Body of pancreas (tissue), 4 donors: ENCODE data around the gene ERC1. TPM values are rescaled to one million over a fixed set of nuclear protein-coding genes. Genes with fewer than 3 reads are reported as not detected.

Experiments used
- ATAC-seq: fragments of 150-250 bp; one replicate; pipeline ENCODE4 v1.9.1; 2016
- DNase-seq, 4 donors: peaks; one replicate each; pipeline ENCODE4 v3.0.0-alpha.2; 2019
- H3K27ac ChIP-seq, 4 donors: fragments of 200-600 bp; sonication (generic); 1 replicate in 3 of 4; 2 replicates in 1 of 4; pipeline versions ENCODE4 v1.5.1 to v1.6.1; 2016 to 2019; ENCODE audit warnings: mild to moderate bottlenecking in 1 of 4, mixed read lengths in 1 of 4, moderate library complexity in 1 of 4
- H3K27me3 ChIP-seq, 2 donors: fragments of 200-600 bp; sonication (generic); one replicate each; pipeline ENCODE4 v1.6.0; 2016; ENCODE audit warnings: mild to moderate bottlenecking in 1 of 2
- H3K36me3 ChIP-seq, 2 donors: fragments of 200-600 bp; sonication (generic); replicated peaks in 1 of 2; 2 replicates each; pipeline ENCODE4 v1.5.1; 2016; ENCODE audit warnings: low read depth in 2 of 2; ENCODE audit not compliant: insufficient read depth in 1 of 2
- H3K4me1 ChIP-seq: fragments of 200-600 bp; sonication (generic); one replicate; pipeline ENCODE4 v1.6.0; 2016
- H3K4me3 ChIP-seq, 2 donors: fragments of 200-600 bp; sonication (generic); 1 replicate in 1 of 2; 2 replicates in 1 of 2; pipeline ENCODE4 v1.5.1; 2016 to 2019
- H3K9me3 ChIP-seq, 3 donors: fragments of 200-600 bp; sonication (generic); 1 replicate in 2 of 3; 2 replicates in 1 of 3; pipeline ENCODE4 v1.5.1; 2016
- POLR2A ChIP-seq, 3 donors: fragments of 450-650 bp; IDR thresholded peaks; one replicate each; pipeline ENCODE4 v1.6.1; 2016; ENCODE audit warnings: antibody characterized with exemption in 3 of 3, mild to moderate bottlenecking in 2 of 3
- WGBS, 2 donors: methylation state at CpG; one replicate each; pipeline ENCODE4 v1.1.5; 2017; 5-methylcytosine and 5-hydroxymethylcytosine counted together
- intact Hi-C: fragments of 100-400 bp; cut with DNase I; formaldehyde crosslinking; loops from one replicate; pipeline ENCODE4 v1.15.1; 2023
- total RNA-seq, 2 donors: library from RNA; depleted of rRNA; stranded (reverse); fragments of >200 nt; gene quantifications; one replicate each; pipeline ENCODE4 v1.1.0, GENCODE V29; 2016
- TF ChIP-seq, protein P1 (sequence below), 7 experiments: fragments of 450-650 bp in 4 of 7; fragments of 200-600 bp in 3 of 7; sonication (generic) in 3 of 7; IDR thresholded peaks; one replicate each; pipeline ENCODE4 v1.5.1; 2016 to 2019; ENCODE audit warnings: antibody characterized with exemption in 7 of 7

ERC1 gene
- total RNA-seq, 2 donors from 2014 or later = 20.8 to 29.0 TPM

- Histone ChIP-seq H3K27ac (no peak overlapping the region), H3K9me3 (no peaks in the 10 kb centered on the region), H3K36me3 (no peaks in the 10 kb centered on the region), H3K4me3 (no peak overlapping the region), H3K27me3 (no peaks in the 10 kb centered on the region), H3K4me1 (no peaks in the 10 kb centered on the region)
- no peak for ATAC-seq
- 75 to 77% methylated on average over 8 of the region's 8 CpGs for WGBS, 2 donors
- intact Hi-C loops = no loop called here
- DNase-seq = no peak
- TF ChIP-seq POLR2A (IDR thresholded peaks at IDR 0.05) = no peak
- TF ChIP-seq, protein P1, sequence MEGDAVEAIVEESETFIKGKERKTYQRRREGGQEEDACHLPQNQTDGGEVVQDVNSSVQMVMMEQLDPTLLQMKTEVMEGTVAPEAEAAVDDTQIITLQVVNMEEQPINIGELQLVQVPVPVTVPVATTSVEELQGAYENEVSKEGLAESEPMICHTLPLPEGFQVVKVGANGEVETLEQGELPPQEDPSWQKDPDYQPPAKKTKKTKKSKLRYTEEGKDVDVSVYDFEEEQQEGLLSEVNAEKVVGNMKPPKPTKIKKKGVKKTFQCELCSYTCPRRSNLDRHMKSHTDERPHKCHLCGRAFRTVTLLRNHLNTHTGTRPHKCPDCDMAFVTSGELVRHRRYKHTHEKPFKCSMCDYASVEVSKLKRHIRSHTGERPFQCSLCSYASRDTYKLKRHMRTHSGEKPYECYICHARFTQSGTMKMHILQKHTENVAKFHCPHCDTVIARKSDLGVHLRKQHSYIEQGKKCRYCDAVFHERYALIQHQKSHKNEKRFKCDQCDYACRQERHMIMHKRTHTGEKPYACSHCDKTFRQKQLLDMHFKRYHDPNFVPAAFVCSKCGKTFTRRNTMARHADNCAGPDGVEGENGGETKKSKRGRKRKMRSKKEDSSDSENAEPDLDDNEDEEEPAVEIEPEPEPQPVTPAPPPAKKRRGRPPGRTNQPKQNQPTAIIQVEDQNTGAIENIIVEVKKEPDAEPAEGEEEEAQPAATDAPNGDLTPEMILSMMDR (IDR thresholded peaks at IDR 0.05) = no peak
Observed at GRCh38 chr12:1373901-1374735, 383.1 kb downstream of the ERC1 start.

- no peak for ATAC-seq
Observed at GRCh38 chr12:1375323-1375722, 384.3 kb downstream of the ERC1 start.

DNA sequence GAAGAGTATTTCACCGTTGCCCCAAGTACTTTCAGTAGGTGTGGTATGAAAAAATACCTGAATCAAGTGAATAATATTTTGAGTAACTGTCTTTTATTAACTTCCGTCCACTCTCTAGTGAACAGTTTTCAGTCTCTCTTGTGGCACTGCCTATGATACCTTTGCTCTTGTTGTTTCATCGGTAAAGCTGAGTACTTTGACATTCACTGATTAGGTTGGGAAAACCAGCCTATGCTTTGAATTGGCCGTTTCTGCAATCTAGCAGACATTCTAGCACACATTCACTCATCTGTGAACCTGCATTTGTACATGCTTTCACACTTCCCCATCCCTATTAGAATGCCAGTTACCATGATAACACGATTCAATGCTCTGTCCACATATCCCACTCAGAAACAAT is 386.1 kb downstream of the ERC1 start:
- H3K27me3 ChIP-seq = no peaks in the 10 kb centered on the region
- ATAC-seq (no peak), DNase-seq (no peak)
- WGBS, 2 donors = 93% methylated on average over 5 of the region's 5 CpGs
- no peak overlapping the region for H3K27ac ChIP-seq
- TF ChIP-seq, protein P1 (IDR thresholded peaks at IDR 0.05) = no peak
- no peak for TF ChIP-seq POLR2A (IDR thresholded peaks at IDR 0.05)
- H3K9me3 ChIP-seq = no peaks in the 10 kb centered on the region
- no peaks in the 10 kb centered on the region for H3K4me1 ChIP-seq
- intact Hi-C loops = no loop called here
- H3K4me3 ChIP-seq = no peak overlapping the region
- no peaks in the 10 kb centered on the region for H3K36me3 ChIP-seq

More at GRCh38 chr12:1375323-1375722, 384.3 kb downstream of the ERC1 start:
- no peak overlapping the region for H3K4me3 ChIP-seq
- H3K27me3 ChIP-seq = no peaks in the 10 kb centered on the region
- WGBS, 2 donors = 50 to 75% methylated on average over 6 of the region's 6 CpGs
- H3K36me3 ChIP-seq = no peaks in the 10 kb centered on the region
- H3K9me3 ChIP-seq = no peaks in the 10 kb centered on the region
- TF ChIP-seq, protein P1 (IDR thresholded peaks at IDR 0.05) = no peak
- no peak for TF ChIP-seq POLR2A (IDR thresholded peaks at IDR 0.05)
- no peaks in the 10 kb centered on the region for H3K4me1 ChIP-seq
- no peak for DNase-seq
- no peak overlapping the region for H3K27ac ChIP-seq
- intact Hi-C loops = no loop called here

DNA sequence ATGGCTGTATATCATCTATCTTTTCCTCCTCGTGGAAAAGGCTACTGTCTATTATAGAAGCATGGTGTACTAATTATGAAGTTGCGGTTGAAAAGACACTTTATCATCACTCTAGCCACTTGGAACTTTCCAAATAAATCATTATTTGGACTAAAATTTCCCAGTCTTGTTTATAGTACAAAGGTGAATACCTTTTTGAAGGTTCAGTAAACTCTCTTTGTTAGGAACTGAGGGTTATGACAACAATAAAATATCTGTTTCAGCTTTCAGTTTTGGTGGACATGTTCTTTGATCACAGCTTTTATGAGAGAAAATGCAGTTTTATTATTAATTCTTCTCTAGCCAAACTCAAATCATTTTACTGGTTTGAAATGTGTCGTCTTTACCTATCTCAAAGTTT is 386.7 kb downstream of the ERC1 start:
- no peak for ATAC-seq
- no peaks in the 10 kb centered on the region for H3K9me3 ChIP-seq
- WGBS, 2 donors = 48 to 69% methylated on average over 3 of the region's 3 CpGs
- H3K4me1 ChIP-seq = no peaks in the 10 kb centered on the region
- H3K27me3 ChIP-seq = no peaks in the 10 kb centered on the region
- no peak overlapping the region for H3K27ac ChIP-seq
- no peak for TF ChIP-seq POLR2A (IDR thresholded peaks at IDR 0.05)
- TF ChIP-seq, protein P1 (IDR thresholded peaks at IDR 0.05) = no peak
- no peaks in the 10 kb centered on the region for H3K36me3 ChIP-seq
- intact Hi-C loops = no loop called here
- no peak for DNase-seq
- H3K4me3 ChIP-seq = no peak overlapping the region
